Measurements from ENCODE around the gene MYH7.

Gene MYH7

DNA sequence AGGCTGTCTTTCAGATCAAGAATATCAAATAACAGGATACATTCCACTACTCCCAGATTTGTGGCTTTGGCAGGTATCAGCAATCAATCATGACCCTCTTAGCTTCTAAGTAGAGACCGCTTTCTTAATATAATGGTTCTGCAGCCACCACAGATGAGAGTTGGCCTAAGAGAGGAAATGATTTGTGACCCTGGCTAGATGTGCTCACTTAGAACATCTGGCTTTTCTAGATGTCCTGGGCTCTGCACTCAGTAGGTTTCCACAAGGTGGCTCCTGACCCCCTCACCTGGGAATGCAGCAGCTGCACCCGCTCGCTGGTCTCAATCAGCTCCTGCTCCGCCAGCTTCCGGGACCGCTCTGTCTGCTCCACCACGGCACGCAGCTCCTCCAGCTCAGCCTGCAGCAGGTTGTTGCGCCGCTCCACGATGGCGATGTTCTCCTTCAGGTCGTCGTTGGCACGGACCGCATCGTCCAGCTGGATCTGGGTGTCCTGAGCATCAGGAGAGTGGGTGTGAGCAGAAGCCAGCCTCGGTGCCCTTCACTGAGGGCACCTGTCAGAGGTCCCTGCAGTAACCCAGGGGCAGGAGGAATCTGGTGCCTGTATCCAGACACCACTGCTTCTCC, 49.7 kb downstream of the MYH7 start:
- DNase-seq = no peak

GRCh38 chr14:23385244-23385641, 50.2 kb downstream of the MYH7 start:
- no peak for DNase-seq

GRCh38 chr14:23384364-23385080, 50.9 kb downstream of the MYH7 start:
- no peak for DNase-seq

- DNase-seq = no peak
Measured at GRCh38 chr14:23382731-23383440, 52.6 kb downstream of the MYH7 start.

DNA sequence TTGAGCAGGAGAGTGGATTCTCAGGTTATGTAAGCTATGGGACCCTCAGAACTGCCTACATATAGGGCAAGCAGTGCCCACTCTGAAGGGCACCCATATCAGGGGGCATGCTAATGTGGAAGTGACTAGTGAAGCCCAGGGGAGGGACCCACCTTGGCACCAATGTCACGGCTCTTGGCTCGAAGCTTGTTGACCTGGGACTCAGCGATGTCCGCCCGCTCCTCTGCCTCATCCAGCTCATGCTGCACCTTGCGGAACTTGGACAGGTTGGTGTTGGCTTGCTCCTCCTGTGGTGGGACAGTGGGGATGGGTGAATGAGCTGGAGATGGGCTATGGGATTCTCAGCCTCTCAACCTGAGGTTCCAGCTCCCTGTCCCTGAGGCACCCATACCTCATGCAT, 53.2 kb downstream of the MYH7 start:
- no peak for DNase-seq

DNA sequence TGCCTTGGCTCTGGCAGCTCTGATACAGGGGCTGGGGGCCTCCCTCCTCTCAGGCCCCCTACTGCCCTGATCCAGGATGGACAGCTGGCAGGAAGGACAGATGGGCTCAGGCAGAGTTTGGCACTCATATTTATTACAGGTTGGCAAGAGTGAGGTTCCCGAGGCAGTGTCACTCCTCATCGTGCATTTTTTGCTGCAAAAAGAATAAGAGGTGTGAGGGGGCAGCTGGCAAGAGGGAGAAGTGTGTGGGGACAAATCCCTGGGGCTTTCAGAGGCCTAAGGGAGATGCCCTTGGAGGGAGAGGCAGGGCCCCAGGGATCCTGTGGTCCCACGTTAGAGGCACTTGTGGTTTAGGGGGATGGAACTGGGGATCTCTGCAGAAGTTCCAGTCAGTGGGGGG, 53.6 kb downstream of the MYH7 start:
- no peak for DNase-seq

DNA sequence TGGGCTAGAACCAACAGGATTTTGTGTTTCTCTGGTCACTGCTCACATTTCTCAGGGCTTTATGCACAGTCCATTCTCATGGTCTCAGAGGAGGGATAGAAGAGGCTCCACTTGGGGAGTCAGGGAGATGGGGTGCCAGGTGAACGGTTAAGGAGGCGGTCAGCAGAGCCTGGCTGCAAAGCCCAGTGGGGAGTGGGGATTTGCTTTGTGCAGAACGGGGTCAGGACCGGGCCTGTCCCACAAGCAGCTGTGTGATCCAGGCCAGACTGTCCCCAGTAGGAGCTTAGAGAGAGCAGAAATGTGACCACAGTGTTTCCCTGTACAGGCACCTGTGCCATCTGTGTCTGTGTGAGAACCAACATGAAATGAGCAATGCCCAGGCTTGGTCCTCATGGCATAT, 54.5 kb downstream of the MYH7 start:
- DNase-seq = no peak

DNA sequence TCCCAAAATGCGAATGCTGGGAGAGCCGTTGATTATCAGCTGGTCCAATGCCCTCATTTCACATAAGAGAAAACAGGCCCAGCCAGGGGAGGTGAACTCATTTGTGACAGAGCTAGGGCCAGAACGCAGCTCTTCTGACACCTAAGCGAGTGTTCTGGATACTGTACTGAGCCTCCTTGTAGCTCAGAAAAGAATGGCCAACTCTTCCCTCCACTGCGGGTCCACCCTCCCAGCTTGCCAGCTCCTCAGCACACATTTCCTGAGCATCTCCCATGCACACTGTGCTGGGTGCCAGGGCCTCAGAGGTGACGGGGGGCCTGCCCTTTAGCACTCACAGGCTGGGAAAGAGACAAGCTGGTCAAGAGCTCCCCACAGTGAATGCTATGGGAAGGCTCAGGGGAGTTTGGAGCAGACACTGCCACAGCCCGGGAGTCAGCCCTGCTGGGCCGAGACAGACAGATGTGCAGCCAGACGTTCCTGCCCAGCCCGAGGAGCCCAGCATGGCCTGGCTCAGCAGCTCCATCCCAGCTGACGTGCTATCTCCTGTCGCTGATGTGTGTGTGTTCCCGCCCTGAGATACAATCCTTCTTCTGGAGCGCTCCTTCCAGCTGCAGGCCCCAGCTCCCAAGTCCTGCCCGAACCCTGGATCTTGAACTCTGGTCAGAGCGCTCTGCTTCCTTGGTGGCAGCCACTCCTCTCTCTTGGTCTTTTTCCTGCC, 55.1 kb downstream of the MYH7 start:
- DNase-seq = no peak

DNA sequence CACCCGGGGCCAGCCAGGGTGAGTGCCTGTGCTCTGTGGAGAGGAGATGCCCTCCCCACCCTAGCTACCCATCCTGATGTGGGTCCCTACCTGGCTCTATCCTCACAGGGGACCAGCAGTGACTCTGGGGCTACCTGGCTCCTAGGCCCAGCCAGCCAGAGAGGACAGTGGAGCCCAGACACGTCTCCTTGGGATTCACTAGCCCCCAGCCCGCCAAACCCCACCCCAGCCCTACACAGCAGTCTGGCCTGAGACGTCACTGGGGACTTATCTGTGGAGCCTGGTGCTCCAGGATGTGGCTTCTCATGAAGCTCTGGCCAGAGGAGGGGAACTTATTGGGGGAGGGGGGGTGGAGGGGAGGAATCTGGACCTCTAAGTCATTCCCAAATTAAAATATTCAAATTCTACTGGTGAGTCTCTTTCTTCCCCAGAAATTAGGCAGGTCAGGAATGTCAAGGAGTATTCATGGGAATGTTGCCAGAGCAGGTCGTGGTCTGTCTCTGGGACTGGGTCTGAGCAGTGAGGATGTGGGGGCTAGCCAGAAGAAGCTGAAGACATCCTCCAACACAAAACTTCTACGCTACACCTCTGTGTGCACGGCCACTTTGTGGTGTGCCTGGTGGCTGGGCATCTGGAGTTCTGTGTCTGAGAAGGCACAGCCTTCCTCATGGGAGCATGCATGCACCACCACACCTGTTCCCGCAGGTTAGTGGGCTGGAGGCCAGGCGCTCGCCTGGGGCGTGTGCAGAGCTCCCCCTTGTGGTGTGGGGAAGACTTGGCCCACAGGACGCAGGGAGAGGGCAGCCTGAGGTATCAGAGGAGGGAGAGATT, 55.9 kb downstream of the MYH7 start:
- DNase-seq = peak; percentile 64

DNA sequence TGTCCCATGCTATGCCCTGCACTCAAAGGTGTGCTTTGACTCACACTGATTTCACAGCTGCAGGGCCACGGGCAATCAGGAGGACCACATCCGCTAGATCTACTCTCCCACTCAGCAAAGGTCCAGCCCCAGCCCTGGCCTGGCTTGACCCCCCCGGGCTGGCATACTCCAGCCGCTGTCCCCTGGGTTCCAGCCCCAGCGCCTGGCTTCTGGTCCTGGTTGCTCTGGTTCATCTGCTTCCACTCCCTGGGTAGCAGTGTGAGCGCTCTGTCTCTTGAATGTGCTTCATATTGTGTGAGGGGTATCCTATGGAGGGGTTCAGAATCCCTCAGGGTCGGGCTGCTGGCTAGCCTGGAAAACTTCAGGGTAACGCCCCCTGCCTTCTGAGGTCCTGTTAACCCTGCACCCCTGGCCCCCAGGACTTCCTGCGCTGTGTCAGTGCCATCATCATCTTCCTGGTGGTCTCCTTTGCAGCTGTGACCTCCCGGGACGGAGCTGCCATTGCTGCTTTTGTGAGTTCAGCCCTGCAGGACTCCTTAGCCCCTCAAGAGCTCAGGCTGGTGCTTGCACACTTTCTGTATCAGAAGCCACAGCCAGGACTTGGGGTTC, 56.7 kb downstream of the MYH7 start:
- no peak for DNase-seq

- DNase-seq = no peak
Measured at GRCh38 chr14:23377573-23378563, 57.6 kb downstream of the MYH7 start.

DNA sequence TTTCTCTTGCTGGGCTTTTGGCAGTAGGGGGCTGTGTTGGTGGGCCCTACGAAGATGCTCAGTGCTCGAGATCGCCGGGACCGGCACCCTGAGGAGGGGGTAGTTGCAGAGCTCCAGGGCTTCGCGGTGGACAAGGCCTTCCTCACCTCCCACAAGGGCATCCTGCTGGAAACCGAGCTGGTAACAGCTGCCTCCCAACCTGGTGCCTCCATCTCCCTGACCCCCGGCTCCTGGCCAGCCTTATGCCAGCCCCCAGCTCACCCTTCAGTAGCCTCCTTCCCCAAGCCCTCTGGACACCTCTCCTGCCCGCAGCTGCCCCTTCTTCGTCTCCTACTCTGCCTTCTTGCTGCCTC, 58.3 kb downstream of the MYH7 start:
- no peak for DNase-seq

DNA sequence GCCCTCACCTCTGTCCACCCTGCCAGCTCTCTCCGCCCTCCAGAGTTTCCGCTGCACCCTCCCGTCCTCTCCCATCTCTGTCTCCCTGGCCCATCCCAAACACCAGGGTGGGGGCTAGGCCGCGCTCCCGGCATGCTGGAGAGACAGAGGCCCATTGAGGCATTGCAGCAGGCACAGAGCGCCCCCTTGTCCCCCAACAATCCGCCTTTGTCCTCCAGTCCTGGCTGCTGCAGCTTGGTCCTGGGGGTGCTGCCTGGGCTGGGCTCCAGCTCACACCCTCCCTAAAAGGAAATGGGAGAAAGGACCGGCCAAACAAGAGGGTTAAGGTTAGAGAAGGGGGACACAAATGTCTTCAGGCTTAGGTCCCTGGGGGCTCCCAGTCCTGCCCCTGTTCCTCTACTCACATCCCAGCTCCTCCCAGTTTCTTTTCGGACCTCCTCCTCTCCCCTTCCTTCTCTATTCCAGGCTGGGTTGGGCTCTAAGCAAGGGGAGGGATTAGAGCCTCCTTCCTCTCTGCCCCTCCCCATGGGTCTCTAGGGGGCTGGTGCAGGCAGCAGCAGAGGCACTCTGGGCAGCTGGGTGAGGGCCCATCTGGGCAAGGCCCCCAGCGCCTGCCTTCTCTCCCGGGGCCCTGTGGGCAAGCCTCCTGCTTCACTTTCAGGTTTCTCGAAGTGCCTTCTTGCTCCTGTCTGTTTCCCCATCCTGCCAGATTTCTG, 58.8 kb downstream of the MYH7 start, which contains the start of gene CMTM5:
Gene CMTM5, plus strand, starts transcription at position 565 of the 716 bp plus-strand sequence. CDS start 206 bp downstream, outside the sequence.
- no peak for DNase-seq

GRCh38 chr14:23375527-23376251, 59.8 kb downstream of the MYH7 start:
- DNase-seq = no peak

DNA sequence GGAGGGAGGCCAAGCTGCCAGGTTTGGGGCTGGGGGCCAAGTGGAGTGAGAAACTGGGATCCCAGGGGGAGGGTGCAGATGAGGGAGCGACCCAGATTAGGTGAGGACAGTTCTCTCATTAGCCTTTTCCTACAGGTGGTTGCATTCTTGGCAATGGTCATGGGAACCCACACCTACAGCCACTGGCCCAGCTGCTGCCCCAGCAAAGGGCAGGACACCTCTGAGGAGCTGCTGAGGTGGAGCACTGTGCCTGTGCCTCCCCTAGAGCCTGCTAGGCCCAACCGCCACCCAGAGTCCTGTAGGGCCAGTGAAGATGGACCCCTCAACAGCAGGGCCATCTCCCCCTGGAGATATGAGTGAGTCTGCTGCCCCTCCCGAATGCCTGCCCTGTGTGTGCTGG, 62.4 kb downstream of the MYH7 start:
- DNase-seq = no peak

GRCh38 chr14:23372509-23372908, 63.0 kb downstream of the MYH7 start, which contains the start of gene IL25:
Gene IL25, plus strand, starts transcription at chr14:23372809.
- no peak for DNase-seq

DNA sequence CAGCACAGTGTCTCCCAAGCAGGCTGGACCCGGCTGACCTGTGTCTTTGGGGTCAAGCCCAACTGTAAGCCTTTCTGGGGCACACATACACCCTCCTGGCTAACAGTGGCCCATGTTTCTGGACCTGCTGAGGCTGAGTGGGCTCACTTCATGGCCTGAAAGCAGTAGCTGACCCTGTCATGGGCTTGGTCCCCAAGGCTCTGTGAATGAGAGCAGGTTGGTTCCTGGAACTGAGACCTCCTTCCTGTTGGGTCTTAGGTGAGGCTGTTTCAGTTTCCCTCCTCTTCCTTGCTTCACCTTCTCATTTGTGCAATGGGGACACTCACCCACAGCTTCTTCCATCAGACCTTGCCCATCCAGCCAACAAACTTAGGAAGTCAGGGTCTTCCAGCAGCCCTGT, 63.6 kb downstream of the MYH7 start:
- no peak for DNase-seq

DNA sequence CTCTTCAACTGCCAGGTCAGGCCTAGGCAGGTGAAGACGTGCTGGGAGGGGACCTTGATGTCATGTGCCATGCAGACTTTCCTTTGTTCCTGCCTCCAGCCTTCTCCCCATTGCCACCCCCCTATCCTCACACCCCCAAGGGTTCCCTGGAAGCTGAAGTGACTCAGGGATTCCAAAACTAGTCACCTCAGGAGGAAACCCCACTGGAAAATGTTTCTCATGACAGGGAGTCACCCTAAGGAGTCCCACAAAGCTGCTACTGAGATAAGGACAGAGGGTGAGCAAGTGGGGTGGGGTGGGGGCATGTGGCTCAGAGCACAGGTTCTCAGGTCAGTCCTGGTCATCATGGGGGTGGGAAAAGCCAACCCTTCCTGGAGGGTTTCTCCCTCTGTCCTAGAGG, 65.2 kb downstream of the MYH7 start:
- no peak for DNase-seq

GRCh38 chr14:23366426-23366921, 69.0 kb downstream of the MYH7 start:
- no peak for DNase-seq

All from activated naive CD4-positive, alpha-beta T cell treated with Interleukin-2 at 50 U/mL for 16 hours (primary cell).